Measurements from ENCODE around the gene ABI1.
A peak's percentile ranks its signal among the peaks of the same experiment; 100 is the strongest.

Gene ABI1

DNA sequence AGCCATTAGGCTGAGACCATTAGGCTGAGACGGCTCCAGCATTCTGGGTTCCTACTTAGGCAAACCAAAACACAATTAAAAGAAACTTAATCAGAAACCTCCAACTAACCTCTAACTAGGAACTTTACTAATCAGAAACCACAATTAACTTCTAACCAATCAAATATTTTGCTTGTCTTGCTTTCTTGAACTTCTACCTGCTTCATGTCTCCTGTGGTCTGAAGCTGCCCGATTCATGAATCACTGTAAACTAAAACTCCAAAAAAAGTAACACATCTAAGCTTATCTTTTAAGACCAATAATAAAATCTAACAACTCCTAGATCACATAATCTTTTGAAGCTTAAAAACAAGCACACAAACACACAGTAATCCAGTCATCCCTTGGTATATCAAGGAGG is 87.1 kb downstream of the ABI1 start:
- DNase-seq (ENCODE audit: low read depth) = peak; percentile 14
- TF ChIP-seq, protein P1, sequence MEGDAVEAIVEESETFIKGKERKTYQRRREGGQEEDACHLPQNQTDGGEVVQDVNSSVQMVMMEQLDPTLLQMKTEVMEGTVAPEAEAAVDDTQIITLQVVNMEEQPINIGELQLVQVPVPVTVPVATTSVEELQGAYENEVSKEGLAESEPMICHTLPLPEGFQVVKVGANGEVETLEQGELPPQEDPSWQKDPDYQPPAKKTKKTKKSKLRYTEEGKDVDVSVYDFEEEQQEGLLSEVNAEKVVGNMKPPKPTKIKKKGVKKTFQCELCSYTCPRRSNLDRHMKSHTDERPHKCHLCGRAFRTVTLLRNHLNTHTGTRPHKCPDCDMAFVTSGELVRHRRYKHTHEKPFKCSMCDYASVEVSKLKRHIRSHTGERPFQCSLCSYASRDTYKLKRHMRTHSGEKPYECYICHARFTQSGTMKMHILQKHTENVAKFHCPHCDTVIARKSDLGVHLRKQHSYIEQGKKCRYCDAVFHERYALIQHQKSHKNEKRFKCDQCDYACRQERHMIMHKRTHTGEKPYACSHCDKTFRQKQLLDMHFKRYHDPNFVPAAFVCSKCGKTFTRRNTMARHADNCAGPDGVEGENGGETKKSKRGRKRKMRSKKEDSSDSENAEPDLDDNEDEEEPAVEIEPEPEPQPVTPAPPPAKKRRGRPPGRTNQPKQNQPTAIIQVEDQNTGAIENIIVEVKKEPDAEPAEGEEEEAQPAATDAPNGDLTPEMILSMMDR (conservative IDR thresholded peaks at IDR 0.05; ENCODE audit: control insufficient read depth, insufficient read depth, low read depth, low read length) = no peak

DNA sequence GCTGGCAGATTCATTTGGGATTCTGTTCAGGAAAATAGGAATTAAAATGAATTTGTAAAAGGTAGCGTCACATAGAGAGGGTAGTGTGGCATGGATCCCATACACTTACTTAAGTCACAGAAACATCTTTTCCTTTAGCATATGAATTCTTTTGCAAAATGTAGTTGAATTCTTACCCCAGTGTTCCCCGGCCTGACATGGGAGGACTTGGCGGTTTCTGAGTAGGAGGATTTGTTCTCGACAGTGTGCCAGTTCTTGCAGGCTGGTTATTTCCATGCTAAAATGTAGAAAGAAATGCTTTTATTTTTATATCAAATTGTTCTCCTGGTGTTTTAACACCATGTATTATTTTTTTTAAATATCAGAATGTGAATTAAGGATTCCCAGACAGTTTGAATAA is 90.7 kb downstream of the ABI1 start:
- no peak overlapping the region for H3K4me3 ChIP-seq (ENCODE audit: control insufficient read depth, low read depth, low read length)
- no peak for DNase-seq (ENCODE audit: low read depth)
- TF ChIP-seq, protein P1 (conservative IDR thresholded peaks at IDR 0.05; ENCODE audit: control insufficient read depth, insufficient read depth, low read depth, low read length) = no peak

More for the DNA sequence above, 87.1 kb downstream of the ABI1 start:
- H3K4me3 ChIP-seq (ENCODE audit: control insufficient read depth, low read depth, low read length) = no peak overlapping the region

GRCh38 chr10:26765549-26765948 is 95.2 kb downstream of the ABI1 start:
- no peak overlapping the region for H3K4me3 ChIP-seq (ENCODE audit: control insufficient read depth, low read depth, low read length)
- no peak for DNase-seq (ENCODE audit: low read depth)
- TF ChIP-seq, protein P1 (conservative IDR thresholded peaks at IDR 0.05; ENCODE audit: control insufficient read depth, insufficient read depth, low read depth, low read length) = no peak

GRCh38 chr10:26759008-26759407 is 101.8 kb downstream of the ABI1 start:
- no peak for DNase-seq (ENCODE audit: low read depth)
- no peak overlapping the region for H3K4me3 ChIP-seq (ENCODE audit: control insufficient read depth, low read depth, low read length)
- TF ChIP-seq, protein P1 (conservative IDR thresholded peaks at IDR 0.05; ENCODE audit: control insufficient read depth, insufficient read depth, low read depth, low read length) = no peak

- TF ChIP-seq, protein P1 (conservative IDR thresholded peaks at IDR 0.05; ENCODE audit: control insufficient read depth, insufficient read depth, low read depth, low read length) = no peak
- H3K4me3 ChIP-seq (ENCODE audit: control insufficient read depth, low read depth, low read length) = no peak overlapping the region
- DNase-seq (ENCODE audit: low read depth) = peak; percentile 48
These were observed 105.3 kb downstream of the ABI1 start for GRCh38 chr10:26755443-26755903.

GRCh38 chr10:26746061-26746460 is 114.7 kb downstream of the ABI1 start:
- no peak for DNase-seq (ENCODE audit: low read depth)
- no peak overlapping the region for H3K4me3 ChIP-seq (ENCODE audit: control insufficient read depth, low read depth, low read length)
- TF ChIP-seq, protein P1 (conservative IDR thresholded peaks at IDR 0.05; ENCODE audit: control insufficient read depth, insufficient read depth, low read depth, low read length) = no peak

GRCh38 chr10:26743841-26744240 is 116.9 kb downstream of the ABI1 start:
- TF ChIP-seq, protein P1 (conservative IDR thresholded peaks at IDR 0.05; ENCODE audit: control insufficient read depth, insufficient read depth, low read depth, low read length) = no peak
- no peak overlapping the region for H3K4me3 ChIP-seq (ENCODE audit: control insufficient read depth, low read depth, low read length)
- DNase-seq (ENCODE audit: low read depth) = no peak
